GM21786 (cell line): ENCODE results near the gene TMED3.

Experiments used
- ATAC-seq: cut with Tn5 transposase; IDR thresholded peaks from one replicate; pipeline ENCODE4 v1.9.1; 2021; ENCODE audit not compliant: unreplicated experiment

The TMED3 gene

GRCh38 chr15:79310985-79311900 lies at the start of gene TMED3:
Gene TMED3 (plus strand): TSS chr15:79311112. CDS start chr15:79311250, 138 bp downstream.
- peak; percentile 92 for ATAC-seq

- no peak for ATAC-seq
Observed at GRCh38 chr15:79261836-79262235, 49.1 kb upstream of the TMED3 start.

- no peak for ATAC-seq
Observed at GRCh38 chr15:79265167-79265566, 45.7 kb upstream of the TMED3 start.

- no peak for ATAC-seq
Observed at GRCh38 chr15:79265987-79266579, 44.8 kb upstream of the TMED3 start.

- no peak for ATAC-seq
Observed at GRCh38 chr15:79282371-79283251, 28.3 kb upstream of the TMED3 start, which contains the start of gene ANKRD34C. Gene ANKRD34C (plus strand): TSS chr15:79282722. CDS start chr15:79293285, 10,563 bp downstream.

GRCh38 chr15:79283252-79284048 lies 27.5 kb upstream of the TMED3 start:
- no peak for ATAC-seq

GRCh38 chr15:79290642-79291275 lies 20.2 kb upstream of the TMED3 start:
- ATAC-seq: no peak

- ATAC-seq: no peak
Observed at GRCh38 chr15:79292011-79292410, 18.9 kb upstream of the TMED3 start.

- no peak for ATAC-seq
Observed at GRCh38 chr15:79294075-79294474, 16.8 kb upstream of the TMED3 start.

GRCh38 chr15:79296583-79296982 lies 14.3 kb upstream of the TMED3 start:
- ATAC-seq: no peak

GRCh38 chr15:79299126-79299840 lies 11.6 kb upstream of the TMED3 start:
- no peak for ATAC-seq

- no peak for ATAC-seq
Observed at GRCh38 chr15:79299841-79300235, 11.1 kb upstream of the TMED3 start.

- ATAC-seq: no peak
Observed at GRCh38 chr15:79307251-79307650, 3.7 kb upstream of the TMED3 start.

- ATAC-seq: no peak
Observed at GRCh38 chr15:79308874-79309273, 2.0 kb upstream of the TMED3 start.

GRCh38 chr15:79310612-79310984 lies 314 bp upstream of the TMED3 start:
- peak; percentile 24 for ATAC-seq

- no peak for ATAC-seq
Observed at GRCh38 chr15:79311901-79312553, 1.1 kb downstream of the TMED3 start.

- ATAC-seq: no peak
Observed at GRCh38 chr15:79314186-79314585, 3.3 kb downstream of the TMED3 start.

GRCh38 chr15:79314811-79315210 lies 3.9 kb downstream of the TMED3 start:
- ATAC-seq: no peak
